Measurements from ENCODE around the gene ZBTB44.

GRCh38 chr11:130359419-130359818 is 44.7 kb upstream of the ZBTB44 start:
- no peak for TF ChIP-seq POLR2A (IDR thresholded peaks at IDR 0.05; ENCODE audit: low read depth, low read length)
- TF ChIP-seq POLR2AphosphoS5 (IDR thresholded peaks at IDR 0.05; ENCODE audit: low read depth, low read length), result no peak

Measured in GM12892 (cell line).